Measurements from ENCODE around the gene UGGT1. TPM values are rescaled to one million over a fixed set of nuclear protein-coding genes. Genes with fewer than 3 reads are reported as not detected.

UGGT1 gene
- total RNA-seq, 1 experiment from 2014 or later: 74.1 TPM

- TF ChIP-seq CTCF (conservative IDR thresholded peaks at IDR 0.05; ENCODE audit: low read depth, low read length): no peak
- TF ChIP-seq EZH2 (IDR thresholded peaks at IDR 0.05; ENCODE audit: borderline replicate concordance, low read depth, low read length, poor library complexity, severe bottlenecking): no peak
- Histone ChIP-seq H3K36me3 (ENCODE audit: insufficient read depth, low read length, poor library complexity, severe bottlenecking) (no peaks in the 10 kb centered on the region), H3K27me3 (replicated peaks; ENCODE audit: insufficient read depth, low read depth, low read length, poor library complexity) (no peaks in the 10 kb centered on the region), H3K4me1 (ENCODE audit: insufficient read depth, low read length, poor library complexity, severe bottlenecking) (no peaks in the 10 kb centered on the region), H3K4me3 (ENCODE audit: low read depth, low read length, poor library complexity, severe bottlenecking) (no peak overlapping the region), H3K9me3 (ENCODE audit: low read depth, low read length, poor library complexity, severe bottlenecking) (peaks cover 6% of the 10 kb centered on the region), H3K27ac (ENCODE audit: low read depth, low read length, poor library complexity, severe bottlenecking) (no peak overlapping the region)
- DNase-seq (ENCODE audit: low spot score): no peak
- no TSS peak for BruUV-seq (replicated peaks)
- POLR2A ChIA-PET (ENCODE audit: low non-redundant PET): no interaction called here
- intact Hi-C loops (cut with micrococcal nuclease; ENCODE audit: unreplicated experiment): no loop called here
- CTCF ChIA-PET: no interaction called here
These were observed 6.2 kb upstream of the UGGT1 start for GRCh38 chr2:128084757-128085156.

- no peaks in the 10 kb centered on the region for H3K27me3 ChIP-seq (replicated peaks; ENCODE audit: insufficient read depth, low read depth, low read length, poor library complexity)
- no peak for DNase-seq (ENCODE audit: low spot score)
- intact Hi-C loops (cut with micrococcal nuclease; ENCODE audit: unreplicated experiment): no loop called here
- ChIA-PET POLR2A (ENCODE audit: low non-redundant PET) (no interaction called here), CTCF (no interaction called here)
- no peaks in the 10 kb centered on the region for H3K4me1 ChIP-seq (ENCODE audit: insufficient read depth, low read length, poor library complexity, severe bottlenecking)
- no peaks in the 10 kb centered on the region for H3K36me3 ChIP-seq (ENCODE audit: insufficient read depth, low read length, poor library complexity, severe bottlenecking)
- BruUV-seq (replicated peaks): no TSS peak
- H3K9me3 ChIP-seq (ENCODE audit: low read depth, low read length, poor library complexity, severe bottlenecking): peaks cover 6% of the 10 kb centered on the region
- TF ChIP-seq CTCF (conservative IDR thresholded peaks at IDR 0.05; ENCODE audit: low read depth, low read length): no peak
- TF ChIP-seq EZH2 (IDR thresholded peaks at IDR 0.05; ENCODE audit: borderline replicate concordance, low read depth, low read length, poor library complexity, severe bottlenecking): no peak
- no peak overlapping the region for H3K4me3 ChIP-seq (ENCODE audit: low read depth, low read length, poor library complexity, severe bottlenecking)
- no peak overlapping the region for H3K27ac ChIP-seq (ENCODE audit: low read depth, low read length, poor library complexity, severe bottlenecking)
These were observed 4.8 kb upstream of the UGGT1 start for GRCh38 chr2:128086244-128086643.

- peak overlapping the region; percentile 95 for H3K4me3 ChIP-seq (ENCODE audit: low read depth, low read length, poor library complexity, severe bottlenecking)
- H3K27me3 ChIP-seq (replicated peaks; ENCODE audit: insufficient read depth, low read depth, low read length, poor library complexity): no peaks in the 10 kb centered on the region
- TSS peak; percentile 98 for BruUV-seq (replicated peaks)
- ChIA-PET CTCF (interaction anchor here (0.8 kb wide), 1 partner anchor 27 kb away, joined by 3 read pairs; no protein-coding TSS in a partner anchor), POLR2A (ENCODE audit: low non-redundant PET) (no interaction called here)
- H3K36me3 ChIP-seq (ENCODE audit: insufficient read depth, low read length, poor library complexity, severe bottlenecking): no peaks in the 10 kb centered on the region
- no peak for TF ChIP-seq CTCF (conservative IDR thresholded peaks at IDR 0.05; ENCODE audit: low read depth, low read length)
- no peak for TF ChIP-seq EZH2 (IDR thresholded peaks at IDR 0.05; ENCODE audit: borderline replicate concordance, low read depth, low read length, poor library complexity, severe bottlenecking)
- H3K27ac ChIP-seq (ENCODE audit: low read depth, low read length, poor library complexity, severe bottlenecking): peak overlapping the region; percentile 78
- DNase-seq (ENCODE audit: low spot score): no peak
- H3K9me3 ChIP-seq (ENCODE audit: low read depth, low read length, poor library complexity, severe bottlenecking): no peaks in the 10 kb centered on the region
- intact Hi-C loops (cut with micrococcal nuclease; ENCODE audit: unreplicated experiment): no loop called here
- peaks cover 6% of the 10 kb centered on the region for H3K4me1 ChIP-seq (ENCODE audit: insufficient read depth, low read length, poor library complexity, severe bottlenecking)
These were observed 440 bp upstream of the UGGT1 start for GRCh38 chr2:128090575-128090944.
